ENCODE measurements around the gene VEGFC. TPM values are rescaled to one million over a fixed set of nuclear protein-coding genes. Genes with fewer than 3 reads are reported as not detected.

The VEGFC gene
- total and polyA plus RNA-seq, 7 experiments from 2014 or later, result not detected

- H3K4me3 ChIP-seq (ENCODE audit: low read length), result no peak overlapping the region
- Mint-ChIP-seq H3K27ac (no peak overlapping the region), H3K36me3 (no peaks in the 10 kb centered on the region), H3K27me3 (no peaks in the 10 kb centered on the region), H3K9me3 (peaks cover 0 to 16% (median 0%) of the 10 kb centered on the region in 11 donors), H3K4me1 (no peaks in the 10 kb centered on the region), H3K4me3 (no peak overlapping the region)
- intact Hi-C loops (cut with micrococcal nuclease), result no loop called here
- ChIA-PET CTCF (no interaction called here), POLR2A (no interaction called here)
- no peaks in the 10 kb centered on the region for H3K4me1 ChIP-seq (ENCODE audit: control insufficient read depth in 2 of 2, insufficient read depth in 2 of 2, low read length in 2 of 2)
- DNase-seq (no peak), ATAC-seq (no peak)
- H3K9me3 ChIP-seq (ENCODE audit: control insufficient read depth in 2 of 3, low read length in 3 of 3), result no peaks in the 10 kb centered on the region
- no peak overlapping the region for H3K27ac ChIP-seq (ENCODE audit: low read depth, low read length)
- H3K36me3 ChIP-seq (ENCODE audit: control insufficient read depth in 2 of 3, insufficient read depth in 3 of 3, low read length in 3 of 3), result no peaks in the 10 kb centered on the region
- H3K27me3 ChIP-seq (ENCODE audit: control insufficient read depth in 2 of 2, insufficient read depth in 2 of 2, low read length in 2 of 2), result no peaks in the 10 kb centered on the region
These were observed 41.8 kb upstream of the VEGFC start for GRCh38 chr4:176834531-176834930.

DNA sequence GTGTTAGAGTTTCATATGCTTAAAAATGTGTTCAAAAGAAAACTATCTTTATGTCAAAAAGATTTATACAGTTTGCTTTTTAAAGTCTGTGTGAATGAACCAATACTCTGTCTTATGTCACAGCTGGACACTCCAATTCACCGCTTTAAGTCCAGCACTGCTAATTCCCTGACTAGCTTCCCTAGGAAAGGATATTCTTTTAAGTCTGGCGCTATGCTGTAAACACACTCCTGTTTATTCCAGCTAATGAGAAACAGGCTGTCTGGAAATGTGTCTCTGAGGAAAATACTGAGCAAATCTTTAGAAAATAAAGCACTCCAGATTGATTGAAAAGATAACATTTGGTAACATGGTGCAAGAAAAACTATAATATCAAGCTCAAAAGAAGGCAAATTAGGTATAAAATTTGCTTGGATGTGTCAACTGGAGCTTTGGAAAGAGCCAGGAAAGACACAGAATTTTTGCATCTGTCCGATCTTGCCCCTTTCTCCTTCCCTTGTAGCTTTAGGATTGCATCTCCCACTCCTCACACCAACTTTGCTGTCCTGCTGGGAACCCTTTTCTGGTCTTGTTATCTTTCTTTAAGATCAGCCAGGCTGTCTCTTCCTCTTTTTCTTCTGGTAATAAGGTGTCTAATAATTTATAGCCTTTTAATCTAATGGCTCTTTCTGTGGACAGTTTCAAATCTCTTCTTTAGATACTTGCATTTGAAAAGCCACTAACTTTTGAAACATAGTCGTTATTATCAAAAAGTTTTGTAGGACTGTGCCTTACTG lies 40.9 kb upstream of the VEGFC start:
- H3K4me1 Mint-ChIP-seq, result no peaks in the 10 kb centered on the region
- H3K36me3 Mint-ChIP-seq, result no peaks in the 10 kb centered on the region
- H3K27me3 Mint-ChIP-seq, result no peaks in the 10 kb centered on the region
- ChIA-PET CTCF (no interaction called here), POLR2A (no interaction called here)
- Histone ChIP-seq H3K27me3 (ENCODE audit: control insufficient read depth in 2 of 2, insufficient read depth in 2 of 2, low read length in 2 of 2) (no peaks in the 10 kb centered on the region), H3K4me3 (ENCODE audit: low read length) (no peak overlapping the region), H3K36me3 (ENCODE audit: control insufficient read depth in 2 of 3, insufficient read depth in 3 of 3, low read length in 3 of 3) (no peaks in the 10 kb centered on the region), H3K4me1 (ENCODE audit: control insufficient read depth in 2 of 2, insufficient read depth in 2 of 2, low read length in 2 of 2) (no peaks in the 10 kb centered on the region), H3K27ac (ENCODE audit: low read depth, low read length) (no peak overlapping the region), H3K9me3 (ENCODE audit: control insufficient read depth in 2 of 3, low read length in 3 of 3) (no peaks in the 10 kb centered on the region)
- no peak overlapping the region for H3K27ac Mint-ChIP-seq
- DNase-seq (no peak), ATAC-seq (no peak)
- H3K4me3 Mint-ChIP-seq, result no peak overlapping the region
- H3K9me3 Mint-ChIP-seq, result peaks cover 0 to 16% (median 0%) of the 10 kb centered on the region in 11 donors
- intact Hi-C loops (cut with micrococcal nuclease), result no loop called here

GRCh38 chr4:176830971-176831370 lies 38.2 kb upstream of the VEGFC start:
- Mint-ChIP-seq H3K4me1 (no peaks in the 10 kb centered on the region), H3K27ac (no peak overlapping the region), H3K4me3 (no peak overlapping the region), H3K27me3 (no peaks in the 10 kb centered on the region), H3K36me3 (no peaks in the 10 kb centered on the region), H3K9me3 (peaks cover 0 to 18% (median 0%) of the 10 kb centered on the region in 11 donors)
- POLR2A ChIA-PET, result no interaction called here
- intact Hi-C loops (cut with micrococcal nuclease), result no loop called here
- H3K4me1 ChIP-seq (ENCODE audit: control insufficient read depth in 2 of 2, insufficient read depth in 2 of 2, low read length in 2 of 2), result no peaks in the 10 kb centered on the region
- no peak overlapping the region for H3K4me3 ChIP-seq (ENCODE audit: low read length)
- ATAC-seq (no peak), DNase-seq (no peak)
- H3K27ac ChIP-seq (ENCODE audit: low read depth, low read length), result no peak overlapping the region
- no peaks in the 10 kb centered on the region for H3K9me3 ChIP-seq (ENCODE audit: control insufficient read depth in 2 of 3, low read length in 3 of 3)
- H3K27me3 ChIP-seq (ENCODE audit: control insufficient read depth in 2 of 2, insufficient read depth in 2 of 2, low read length in 2 of 2), result no peaks in the 10 kb centered on the region
- CTCF ChIA-PET, result no interaction called here
- H3K36me3 ChIP-seq (ENCODE audit: control insufficient read depth in 2 of 3, insufficient read depth in 3 of 3, low read length in 3 of 3), result no peaks in the 10 kb centered on the region

DNA sequence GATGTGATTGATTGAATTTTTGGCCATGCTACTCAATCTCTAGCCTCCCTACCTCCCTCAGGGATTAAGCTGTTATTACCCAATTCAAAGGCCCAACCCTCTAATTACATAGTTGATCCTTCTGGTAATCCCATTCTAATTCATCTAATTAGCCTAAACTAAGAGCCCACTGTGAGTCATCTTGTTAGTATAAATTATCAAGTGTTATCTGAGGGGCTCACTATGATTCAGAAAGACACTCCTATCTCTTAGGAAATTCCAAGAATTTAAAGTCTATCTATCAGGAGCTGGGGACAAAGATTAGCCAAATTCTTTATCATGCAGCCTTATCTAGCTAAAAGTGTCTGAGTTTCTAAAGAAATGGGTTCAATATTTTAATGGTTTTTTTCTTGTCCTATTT lies 32.9 kb upstream of the VEGFC start:
- Mint-ChIP-seq H3K9me3 (peaks cover 0 to 7% (median 0%) of the 10 kb centered on the region in 11 donors), H3K4me3 (no peak overlapping the region), H3K36me3 (no peaks in the 10 kb centered on the region), H3K4me1 (no peaks in the 10 kb centered on the region), H3K27me3 (no peaks in the 10 kb centered on the region), H3K27ac (no peak overlapping the region)
- no peak overlapping the region for H3K4me3 ChIP-seq (ENCODE audit: low read length)
- H3K9me3 ChIP-seq (ENCODE audit: control insufficient read depth in 2 of 3, low read length in 3 of 3), result no peaks in the 10 kb centered on the region
- no peaks in the 10 kb centered on the region for H3K27me3 ChIP-seq (ENCODE audit: control insufficient read depth in 2 of 2, insufficient read depth in 2 of 2, low read length in 2 of 2)
- no peaks in the 10 kb centered on the region for H3K36me3 ChIP-seq (ENCODE audit: control insufficient read depth in 2 of 3, insufficient read depth in 3 of 3, low read length in 3 of 3)
- CTCF ChIA-PET, result no interaction called here
- POLR2A ChIA-PET, result no interaction called here
- intact Hi-C loops (cut with micrococcal nuclease), result no loop called here
- no peaks in the 10 kb centered on the region for H3K4me1 ChIP-seq (ENCODE audit: control insufficient read depth in 2 of 2, insufficient read depth in 2 of 2, low read length in 2 of 2)
- DNase-seq, result no peak
- H3K27ac ChIP-seq (ENCODE audit: low read depth, low read length), result no peak overlapping the region
- no peak for ATAC-seq

DNA sequence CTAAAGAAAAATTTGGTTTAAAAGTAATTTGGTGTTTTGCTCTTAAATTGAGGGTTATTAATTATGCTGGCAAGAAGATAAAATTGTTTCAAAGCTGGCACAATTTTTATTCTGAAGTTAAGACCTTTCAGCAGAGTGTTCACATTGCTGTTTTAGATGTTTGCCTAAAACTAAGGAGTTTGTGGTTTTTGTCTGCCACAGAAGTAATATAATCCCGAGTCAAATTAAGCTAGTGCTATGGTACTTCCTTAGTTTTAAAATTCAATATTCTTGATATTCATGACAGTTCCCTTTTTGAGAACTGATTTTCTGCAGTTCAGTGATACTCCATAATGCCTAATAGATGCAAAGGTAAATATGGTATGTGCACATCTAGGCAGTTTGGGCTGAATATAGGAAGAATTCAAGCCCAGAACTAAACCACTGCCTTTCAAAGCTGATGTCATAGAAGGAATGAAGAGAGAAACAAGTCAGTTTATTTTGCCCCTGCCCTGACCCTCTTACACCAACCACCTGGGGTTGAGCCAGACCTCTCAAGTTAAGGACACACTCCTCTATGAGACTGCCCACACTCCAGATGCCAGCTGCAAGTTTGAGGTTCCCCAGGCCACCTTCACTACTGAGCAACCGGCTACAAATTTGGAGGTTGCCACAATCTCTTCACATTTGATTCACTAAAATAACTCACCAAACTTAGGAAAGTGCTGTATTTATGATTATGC lies 32.1 kb upstream of the VEGFC start:
- H3K9me3 ChIP-seq (ENCODE audit: control insufficient read depth in 2 of 3, low read length in 3 of 3), result no peaks in the 10 kb centered on the region
- Mint-ChIP-seq H3K36me3 (no peaks in the 10 kb centered on the region), H3K9me3 (peaks cover 0 to 7% (median 0%) of the 10 kb centered on the region in 11 donors), H3K4me1 (no peaks in the 10 kb centered on the region), H3K27me3 (no peaks in the 10 kb centered on the region), H3K27ac (no peak overlapping the region), H3K4me3 (no peak overlapping the region)
- H3K36me3 ChIP-seq (ENCODE audit: control insufficient read depth in 2 of 3, insufficient read depth in 3 of 3, low read length in 3 of 3), result no peaks in the 10 kb centered on the region
- ATAC-seq (no peak), DNase-seq (no peak)
- H3K27me3 ChIP-seq (ENCODE audit: control insufficient read depth in 2 of 2, insufficient read depth in 2 of 2, low read length in 2 of 2), result no peaks in the 10 kb centered on the region
- CTCF ChIA-PET, result no interaction called here
- H3K4me1 ChIP-seq (ENCODE audit: control insufficient read depth in 2 of 2, insufficient read depth in 2 of 2, low read length in 2 of 2), result no peaks in the 10 kb centered on the region
- H3K27ac ChIP-seq (ENCODE audit: low read depth, low read length), result no peak overlapping the region
- intact Hi-C loops (cut with micrococcal nuclease), result no loop called here
- POLR2A ChIA-PET, result no interaction called here
- no peak overlapping the region for H3K4me3 ChIP-seq (ENCODE audit: low read length)

GRCh38 chr4:176818531-176818930 lies 25.8 kb upstream of the VEGFC start:
- Histone ChIP-seq H3K4me1 (ENCODE audit: control insufficient read depth in 2 of 2, insufficient read depth in 2 of 2, low read length in 2 of 2) (no peaks in the 10 kb centered on the region), H3K27me3 (ENCODE audit: control insufficient read depth in 2 of 2, insufficient read depth in 2 of 2, low read length in 2 of 2) (no peaks in the 10 kb centered on the region), H3K9me3 (ENCODE audit: control insufficient read depth in 2 of 3, low read length in 3 of 3) (no peaks in the 10 kb centered on the region), H3K4me3 (ENCODE audit: low read length) (no peak overlapping the region), H3K36me3 (ENCODE audit: control insufficient read depth in 2 of 3, insufficient read depth in 3 of 3, low read length in 3 of 3) (no peaks in the 10 kb centered on the region), H3K27ac (ENCODE audit: low read depth, low read length) (no peak overlapping the region)
- H3K27me3 Mint-ChIP-seq, result no peaks in the 10 kb centered on the region
- intact Hi-C loops (cut with micrococcal nuclease), result no loop called here
- peaks cover 0 to 12% (median 0%) of the 10 kb centered on the region in 11 donors for H3K9me3 Mint-ChIP-seq
- no peak overlapping the region for H3K4me3 Mint-ChIP-seq
- H3K27ac Mint-ChIP-seq, result no peak overlapping the region
- no peaks in the 10 kb centered on the region for H3K36me3 Mint-ChIP-seq
- POLR2A ChIA-PET, result no interaction called here
- ATAC-seq (no peak), DNase-seq (no peak)
- CTCF ChIA-PET, result no interaction called here
- no peaks in the 10 kb centered on the region for H3K4me1 Mint-ChIP-seq

DNA sequence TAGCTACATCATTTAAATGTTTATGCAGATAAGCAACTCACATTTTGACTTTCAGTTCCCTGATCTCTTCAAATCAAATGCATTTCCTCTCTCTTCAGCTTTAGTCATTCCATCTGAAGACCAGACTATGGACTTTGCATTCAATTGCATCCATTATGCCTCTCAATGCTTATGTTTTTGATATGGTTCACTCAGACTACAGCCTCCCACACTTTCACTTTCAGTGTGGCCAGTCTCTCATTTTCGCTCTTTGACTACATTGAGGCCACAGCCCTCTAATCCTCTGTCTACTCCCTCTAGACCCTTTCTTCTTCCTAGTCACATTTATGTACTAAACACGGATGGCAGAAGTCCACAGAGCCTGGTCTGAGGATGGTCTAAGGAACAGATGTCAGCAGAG lies 24.5 kb upstream of the VEGFC start:
- Histone ChIP-seq H3K27me3 (ENCODE audit: control insufficient read depth in 2 of 2, insufficient read depth in 2 of 2, low read length in 2 of 2) (no peaks in the 10 kb centered on the region), H3K9me3 (ENCODE audit: control insufficient read depth in 2 of 3, low read length in 3 of 3) (no peaks in the 10 kb centered on the region), H3K4me1 (ENCODE audit: control insufficient read depth in 2 of 2, insufficient read depth in 2 of 2, low read length in 2 of 2) (no peaks in the 10 kb centered on the region), H3K36me3 (ENCODE audit: control insufficient read depth in 2 of 3, insufficient read depth in 3 of 3, low read length in 3 of 3) (no peaks in the 10 kb centered on the region), H3K27ac (ENCODE audit: low read depth, low read length) (no peak overlapping the region), H3K4me3 (ENCODE audit: low read length) (no peak overlapping the region)
- intact Hi-C loops (cut with micrococcal nuclease), result no loop called here
- ChIA-PET POLR2A (no interaction called here), CTCF (no interaction called here)
- ATAC-seq (no peak), DNase-seq (no peak)
- Mint-ChIP-seq H3K27me3 (no peaks in the 10 kb centered on the region), H3K9me3 (peaks cover 0 to 12% (median 0%) of the 10 kb centered on the region in 11 donors), H3K4me1 (no peaks in the 10 kb centered on the region), H3K27ac (peak overlapping the region in 1 of 9 donors; percentile 10), H3K36me3 (no peaks in the 10 kb centered on the region), H3K4me3 (no peak overlapping the region)
